Hepatic stellate cell (primary cell): ENCODE data around the gene NFAM1.

Experiments used
- DNase-seq: peaks from one replicate; pipeline ENCODE4 v3.0.0; 2011; ENCODE audit warnings: low spot score

Gene NFAM1

GRCh38 chr22:42360348-42360747 lies 71.9 kb downstream of the NFAM1 start:
- DNase-seq, result no peak

GRCh38 chr22:42358643-42359558 lies 73.3 kb downstream of the NFAM1 start:
- no peak for DNase-seq

GRCh38 chr22:42357634-42358296 lies 74.4 kb downstream of the NFAM1 start:
- DNase-seq, result no peak

- DNase-seq, result no peak
These were observed 75.0 kb downstream of the NFAM1 start for GRCh38 chr22:42357221-42357620.

- DNase-seq, result no peak
These were observed 75.7 kb downstream of the NFAM1 start for GRCh38 chr22:42356533-42356932.

- DNase-seq, result no peak
These were observed 78.1 kb downstream of the NFAM1 start for GRCh38 chr22:42353883-42354727.

- DNase-seq, result no peak
These were observed 81.8 kb downstream of the NFAM1 start for GRCh38 chr22:42350373-42350772.

- no peak for DNase-seq
These were observed 84.8 kb downstream of the NFAM1 start for GRCh38 chr22:42347281-42347824.

- DNase-seq, result no peak
These were observed 85.5 kb downstream of the NFAM1 start for GRCh38 chr22:42346722-42347121.

- no peak for DNase-seq
These were observed 86.7 kb downstream of the NFAM1 start for GRCh38 chr22:42345458-42345857.

- no peak for DNase-seq
These were observed 87.8 kb downstream of the NFAM1 start for GRCh38 chr22:42344361-42344905.

- DNase-seq, result no peak
These were observed 88.6 kb downstream of the NFAM1 start for GRCh38 chr22:42343531-42344081.

GRCh38 chr22:42343121-42343454 lies 89.1 kb downstream of the NFAM1 start:
- no peak for DNase-seq

- no peak for DNase-seq
These were observed 89.6 kb downstream of the NFAM1 start for GRCh38 chr22:42342426-42343120.

GRCh38 chr22:42341779-42342178 lies 90.4 kb downstream of the NFAM1 start:
- DNase-seq, result no peak

GRCh38 chr22:42340829-42341383 lies 91.3 kb downstream of the NFAM1 start:
- DNase-seq, result no peak

- DNase-seq, result no peak
These were observed 92.1 kb downstream of the NFAM1 start for GRCh38 chr22:42340150-42340549.

- DNase-seq, result no peak
These were observed 93.7 kb downstream of the NFAM1 start for GRCh38 chr22:42338479-42338878.

GRCh38 chr22:42337356-42337755 lies 94.8 kb downstream of the NFAM1 start:
- no peak for DNase-seq

GRCh38 chr22:42336527-42337227 lies 95.5 kb downstream of the NFAM1 start:
- DNase-seq, result no peak
